IMR-90 (cell line): ENCODE data around the gene CPA3. TPM values are rescaled to one million over a fixed set of nuclear protein-coding genes. Genes with fewer than 3 reads are reported as not detected.

ENCODE experiments used
- ATAC-seq: fragments of 200-7000 bp; cut with Tn5 transposase; 2 replicates; pipeline ENCODE4 v1.9.1; 2020; ENCODE audit warnings: low read depth, mild to moderate bottlenecking, moderate library complexity
- BruUV-seq: library from RNA; stranded (reverse); fragments of 400-500 nt; replicated peaks from 2 replicates; lab custom pipeline; 2021; lab: Mats Ljungman, UMichigan
- CTCF ChIA-PET: fragments of 300-600 bp; formaldehyde crosslinking; extraction: SDS; loops from one replicate; lab custom pipeline; 2021; ENCODE audit warnings: antibody characterized with exemption; lab: Yijun Ruan, JAX
- POLR2A ChIA-PET: fragments of 300-600 bp; sonication (Branson Sonifier 250); formaldehyde crosslinking; loops from one replicate; lab custom pipeline; 2022; ENCODE audit warnings: antibody characterized with exemption; ENCODE audit not compliant: unreplicated experiment; lab: Charles Lee
- DNase-seq: peaks from one replicate; pipeline ENCODE4 v3.0.0; 2013
- H2AFZ ChIP-seq: replicated peaks from 2 replicates; pipeline ENCODE3; 2013; ENCODE audit warnings: low read length, mild to moderate bottlenecking; ENCODE audit not compliant: poor library complexity
- H2AK5ac ChIP-seq: 2 replicates; pipeline ENCODE4 v1.6.1; 2013; ENCODE audit warnings: low read depth, low read length, inconsistent platforms
- H2AK9ac ChIP-seq: replicated peaks from 2 replicates; pipeline ENCODE3; 2013; ENCODE audit warnings: mild to moderate bottlenecking, low read depth, low read length, moderate library complexity; ENCODE audit not compliant: poor library complexity
- H2BK120ac ChIP-seq: 2 replicates; pipeline ENCODE4 v1.6.1; 2013; ENCODE audit warnings: low read depth, low read length, inconsistent platforms
- H2BK15ac ChIP-seq: 3 replicates; pipeline ENCODE4 v1.6.1; 2013; ENCODE audit warnings: low read depth, low read length, inconsistent platforms
- H2BK20ac ChIP-seq: 2 replicates; pipeline ENCODE4 v1.6.1; 2013; ENCODE audit warnings: low read depth, mild to moderate bottlenecking, inconsistent platforms, low read length, moderate library complexity
- H2BK5ac ChIP-seq: 2 replicates; pipeline ENCODE4 v1.6.1; 2013; ENCODE audit warnings: mild to moderate bottlenecking, low read depth, low read length, inconsistent platforms; ENCODE audit not compliant: poor library complexity, severe bottlenecking
- H3K14ac ChIP-seq: replicated peaks from 2 replicates; pipeline ENCODE4 v1.6.1; 2013; ENCODE audit warnings: low read depth, low read length, inconsistent platforms
- H3K18ac ChIP-seq: 2 replicates; pipeline ENCODE4 v1.6.1; 2013; ENCODE audit warnings: low read depth, low read length, control low read depth
- H3K23ac ChIP-seq: 2 replicates; pipeline ENCODE4 v1.6.1; 2013; ENCODE audit warnings: low read depth, low read length, inconsistent platforms
- H3K27ac ChIP-seq: 2 replicates; pipeline ENCODE4 v1.5.1; 2013; ENCODE audit warnings: mild to moderate bottlenecking, control low read depth, low read length; ENCODE audit not compliant: insufficient read depth
- H3K27me3 ChIP-seq: 2 replicates; pipeline ENCODE4 v1.6.1; 2013; ENCODE audit warnings: low read length; ENCODE audit not compliant: control insufficient read depth, insufficient read depth
- H3K36me3 ChIP-seq: 2 replicates; pipeline ENCODE4 v1.6.1; 2013; ENCODE audit warnings: low read length, mixed read lengths; ENCODE audit not compliant: control insufficient read depth, insufficient read depth
- H3K4ac ChIP-seq: 2 replicates; pipeline ENCODE4 v1.6.1; 2013; ENCODE audit warnings: low read depth, low read length, inconsistent platforms
- H3K4me1 ChIP-seq: 2 replicates; pipeline ENCODE4 v1.6.1; 2013; ENCODE audit warnings: low read length, mixed read lengths; ENCODE audit not compliant: control insufficient read depth, insufficient read depth
- H3K4me2 ChIP-seq: 2 replicates; pipeline ENCODE4 v1.6.1; 2013; ENCODE audit warnings: low read depth, mild to moderate bottlenecking, control low read depth, low read length, moderate library complexity
- H3K4me3 ChIP-seq: 2 replicates; pipeline ENCODE4 v1.5.1; 2013; ENCODE audit warnings: low read depth, mild to moderate bottlenecking, control low read depth, low read length, moderate library complexity; ENCODE audit not compliant: insufficient read depth
- H3K56ac ChIP-seq: 2 replicates; pipeline ENCODE4 v1.6.1; 2013; ENCODE audit warnings: low read length, inconsistent platforms; ENCODE audit not compliant: insufficient read depth; ENCODE audit errors: extremely low read depth
- H3K79me1 ChIP-seq, 2 experiments: 2 replicates each; pipeline ENCODE4 v1.6.1; 2013; ENCODE audit warnings: low read length in 2 of 2, inconsistent platforms in 1 of 2, low read depth in 1 of 2
- H3K9ac ChIP-seq: 2 replicates; pipeline ENCODE4 v1.6.1; 2013; ENCODE audit warnings: low read depth, low read length, control low read depth
- H3K9me1 ChIP-seq: 2 replicates; pipeline ENCODE4 v1.6.1; 2013; ENCODE audit warnings: low read length, inconsistent platforms; ENCODE audit not compliant: insufficient read depth
- H3K9me3 ChIP-seq: 2 replicates; pipeline ENCODE4 v1.6.1; 2013; ENCODE audit warnings: low read length; ENCODE audit not compliant: control insufficient read depth, insufficient read depth
- H4K20me1 ChIP-seq: 2 replicates; pipeline ENCODE4 v1.6.1; 2013; ENCODE audit warnings: low read length, inconsistent platforms; ENCODE audit not compliant: insufficient read depth
- H4K5ac ChIP-seq: 2 replicates; pipeline ENCODE4 v1.6.1; 2013; ENCODE audit warnings: mild to moderate bottlenecking, low read depth, low read length, control low read depth
- H4K8ac ChIP-seq, 2 experiments: 2 replicates each; pipeline ENCODE4 v1.6.1; 2013; ENCODE audit warnings: low read depth in 2 of 2, low read length in 2 of 2, control low read depth in 1 of 2, inconsistent platforms in 1 of 2
- H4K91ac ChIP-seq: 2 replicates; pipeline ENCODE4 v1.6.1; 2013; ENCODE audit warnings: low read depth, low read length, inconsistent platforms; ENCODE audit not compliant: insufficient read depth
- BHLHE40 ChIP-seq: fragments of 150-350 bp; IDR thresholded peaks from 2 replicates; pipeline ENCODE4 v1.6.1; 2016; ENCODE audit warnings: mild to moderate bottlenecking, low read depth, low read length
- CHD1 ChIP-seq: IDR thresholded peaks from 2 replicates; pipeline ENCODE4 v1.6.1; 2012; ENCODE audit warnings: low read depth, low read length, improper control_type of control experiment
- FOS ChIP-seq: fragments of 150-350 bp; IDR thresholded peaks from 2 replicates; pipeline ENCODE4 v1.6.1; 2016; ENCODE audit warnings: low read depth, low read length
- MAFK ChIP-seq: IDR thresholded peaks from 2 replicates; pipeline ENCODE4 v1.6.1; 2012; ENCODE audit warnings: low read depth, low read length, improper control_type of control experiment
- NFE2L2 ChIP-seq: fragments of 150-350 bp; IDR thresholded peaks from 2 replicates; pipeline ENCODE4 v1.6.1; 2016; ENCODE audit warnings: low read depth, mild to moderate bottlenecking, low read length
- RAD21 ChIP-seq: IDR thresholded peaks from 2 replicates; pipeline ENCODE4 v1.6.1; 2012; ENCODE audit warnings: low read length, improper control_type of control experiment
- USF2 ChIP-seq: fragments of 150-350 bp; IDR thresholded peaks from 2 replicates; pipeline ENCODE4 v1.6.1; 2017; ENCODE audit warnings: mild to moderate bottlenecking, antibody characterized with exemption, low read length, low read depth
- WGBS, 2 experiments: methylation state at CpG; one replicate each; pipeline versions ENCODE4 v1.1.5 to v1.1.7; 2013; ENCODE audit warnings: missing lambda C conversion rate in 2 of 2; ENCODE audit not compliant: insufficient read length in 1 of 2; ENCODE audit errors: extremely low coverage in 2 of 2; 5-methylcytosine and 5-hydroxymethylcytosine counted together
- dilution Hi-C: fragments of 300-500 bp; cut with HindIII; formaldehyde crosslinking; loops from one replicate; pipeline ENCODE4 v1.14.3; 2018; ENCODE audit warnings: low sequenced_read_pairs; ENCODE audit not compliant: unreplicated experiment
- in situ Hi-C: fragments of 300-500 bp; cut with MboI; formaldehyde crosslinking; loops from 3 replicates; pipeline ENCODE4 v1.14.3; 2019; ENCODE audit warnings: low sequenced_read_pairs, inconsistent platforms, mixed read lengths
- intact Hi-C: fragments of 100-400 bp; cut with micrococcal nuclease; formaldehyde crosslinking; loops from 2 replicates; pipeline ENCODE4 v1.10.0; 2022
- polyA plus RNA-seq, 3 experiments: library from polyadenylated mRNA; depleted of rRNA; stranded (reverse); fragments of >200 nt; gene quantifications; 2 replicates each; pipeline ENCODE4 v1.2.3, GENCODE V29; 2012; ENCODE audit warnings: low replicate concordance in 1 of 3
- total RNA-seq: library from RNA; depleted of rRNA; stranded (reverse); fragments of >200 nt; gene quantifications from 2 replicates; pipeline ENCODE4 v1.2.3, GENCODE V29; 2012

CPA3 gene
- total and polyA plus RNA-seq, 2 of the 4 experiments (the other 2 are of a cell fraction), result 0.07 TPM; not detected in 1

- DNase-seq, result no peak
- no peaks in the 10 kb centered on the region for H3K36me3 ChIP-seq
- H2AFZ ChIP-seq, result no peak overlapping the region
- in situ Hi-C loops, result no loop called here
- CTCF ChIA-PET, result interaction anchor here (0.6 to 0.7 kb wide), 4 partner anchors 8 to 37 kb away, joined by 3 read pairs; no protein-coding TSS in a partner anchor
- ATAC-seq, result no peak
- H4K20me1 ChIP-seq, result no peaks in the 10 kb centered on the region
- H2AK9ac ChIP-seq, result no peak overlapping the region
- H3K79me1 ChIP-seq, result no peaks in the 10 kb centered on the region
- H4K5ac ChIP-seq, result no peak overlapping the region
- no peak overlapping the region for H4K8ac ChIP-seq
- no peak overlapping the region for H2BK20ac ChIP-seq
- no peak overlapping the region for H3K27ac ChIP-seq
- H3K27me3 ChIP-seq, result no peaks in the 10 kb centered on the region; the same call in 1 of the 2 replicates
- no peak overlapping the region for H2BK120ac ChIP-seq
- no TSS peak for BruUV-seq
- H3K9me3 ChIP-seq, result no peaks in the 10 kb centered on the region
- no peak overlapping the region for H3K4ac ChIP-seq
- no peak overlapping the region for H3K4me3 ChIP-seq
- TF ChIP-seq BHLHE40 (no peak), MAFK (peak; percentile 96), CHD1 (no peak), USF2 (no peak), NFE2L2 (no peak), FOS (no peak), RAD21 (no peak)
- dilution Hi-C loops, result no loop called here
- no peak overlapping the region for H2BK15ac ChIP-seq
- H4K91ac ChIP-seq, result no peak overlapping the region
- no peak overlapping the region for H3K9ac ChIP-seq
- no peak overlapping the region for H3K56ac ChIP-seq
- no peak overlapping the region for H2BK5ac ChIP-seq
- no peak overlapping the region for H3K4me2 ChIP-seq
- H3K23ac ChIP-seq, result no peak overlapping the region
- POLR2A ChIA-PET, result no interaction called here
- no CpG with 5 or more reads among the region's 2 CpGs for WGBS, 2 experiments
- no peak overlapping the region for H3K14ac ChIP-seq
- H3K9me1 ChIP-seq, result no peaks in the 10 kb centered on the region
- H2AK5ac ChIP-seq, result no peak overlapping the region
- intact Hi-C loops, result no loop called here
- H3K4me1 ChIP-seq, result no peaks in the 10 kb centered on the region
- H3K18ac ChIP-seq, result no peak overlapping the region
These were observed 24.7 kb downstream of the CPA3 start for GRCh38 chr3:148889828-148890227.
